ENCODE data around the gene LMNTD2. TPM values are rescaled to one million over a fixed set of nuclear protein-coding genes. Genes with fewer than 3 reads are reported as not detected.

Gene LMNTD2
- 1 to 10 TPM; 3.1 to 3.9 TPM for total RNA-seq

- no peaks in the 10 kb centered on the region for H3K9me3 Mint-ChIP-seq
Measured at GRCh38 chr11:560305-561147, at the start of gene LMNTD2, which contains the start of gene RASSF7. TSS of gene LMNTD2 (minus strand) at chr11:560738. CDS start at chr11:560716, 22 bp downstream. TSS of gene RASSF7 (plus strand) at chr11:560970. CDS start at chr11:561769, 799 bp downstream.

GRCh38 chr11:609341-609811 lies 48.8 kb upstream of the LMNTD2 start:
- no peak for DNase-seq
- H3K4me1 Mint-ChIP-seq (ENCODE audit: low read depth), result peaks cover 12% of the 10 kb centered on the region
- POLR2A ChIA-PET, result no interaction called here
- no peak overlapping the region for H3K27ac Mint-ChIP-seq
- H3K9me3 Mint-ChIP-seq, result no peaks in the 10 kb centered on the region
- peaks cover 35% of the 10 kb centered on the region for H3K36me3 Mint-ChIP-seq
- H3K27me3 Mint-ChIP-seq, result no peaks in the 10 kb centered on the region
- intact Hi-C loops (cut with micrococcal nuclease), result no loop called here
- CTCF ChIA-PET, result no interaction called here
- H3K4me3 Mint-ChIP-seq, result no peak overlapping the region

More at GRCh38 chr11:560305-561147, at the start of gene LMNTD2, which contains the start of gene RASSF7:
- peak; percentile 96 for DNase-seq
- ChIA-PET POLR2A (interaction anchor here (0.5 to 1.1 kb wide), 2 partner anchors 25 to 97 kb away, joined by 3 to 4 read pairs; partner anchors contain the start of gene HRAS), CTCF (interaction anchor here (0.6 to 1.7 kb wide), 4 partner anchors 15 to 163 kb away, joined by 3 to 7 read pairs (median 4); no protein-coding TSS in a partner anchor)
- peaks cover 14% of the 10 kb centered on the region for H3K4me1 Mint-ChIP-seq (ENCODE audit: low read depth)
- peak within 1 kb of the TSS; percentile 90 for H3K4me3 Mint-ChIP-seq
- intact Hi-C loops (cut with micrococcal nuclease), result loop anchor here (1.0 to 2.0 kb wide), 3 partner anchors 8 to 24 kb away; partner anchors contain the start of genes LRRC56 and PHRF1
- H3K27me3 Mint-ChIP-seq, result peaks cover 5% of the 10 kb centered on the region
- H3K27ac Mint-ChIP-seq, result peak within 1 kb of the TSS; percentile 67
- H3K36me3 Mint-ChIP-seq, result peaks cover 2% of the 10 kb centered on the region

GRCh38 chr11:608791-609251 lies 48.3 kb upstream of the LMNTD2 start:
- peaks cover 7% of the 10 kb centered on the region for H3K4me1 Mint-ChIP-seq (ENCODE audit: low read depth)
- CTCF ChIA-PET, result no interaction called here
- POLR2A ChIA-PET, result no interaction called here
- no peaks in the 10 kb centered on the region for H3K9me3 Mint-ChIP-seq
- intact Hi-C loops (cut with micrococcal nuclease), result no loop called here
- H3K27ac Mint-ChIP-seq, result no peak overlapping the region
- no peak for DNase-seq
- no peak overlapping the region for H3K4me3 Mint-ChIP-seq
- no peaks in the 10 kb centered on the region for H3K27me3 Mint-ChIP-seq
- H3K36me3 Mint-ChIP-seq, result peaks cover 31% of the 10 kb centered on the region

- ChIA-PET POLR2A (no interaction called here), CTCF (no interaction called here)
- peaks cover 2% of the 10 kb centered on the region for H3K4me1 Mint-ChIP-seq (ENCODE audit: low read depth)
- H3K36me3 Mint-ChIP-seq, result peaks cover 29% of the 10 kb centered on the region
- intact Hi-C loops (cut with micrococcal nuclease), result no loop called here
- no peak for DNase-seq
- H3K4me3 Mint-ChIP-seq, result no peak overlapping the region
- H3K9me3 Mint-ChIP-seq, result no peaks in the 10 kb centered on the region
- no peak overlapping the region for H3K27ac Mint-ChIP-seq
- no peaks in the 10 kb centered on the region for H3K27me3 Mint-ChIP-seq
Measured at GRCh38 chr11:607971-608659, 47.6 kb upstream of the LMNTD2 start.

GRCh38 chr11:607020-607780 lies 46.7 kb upstream of the LMNTD2 start:
- POLR2A ChIA-PET, result no interaction called here
- no peak overlapping the region for H3K4me3 Mint-ChIP-seq

GRCh38 chr11:606245-606644 lies 45.7 kb upstream of the LMNTD2 start:
- Mint-ChIP-seq H3K27me3 (no peaks in the 10 kb centered on the region), H3K4me3 (no peak overlapping the region), H3K4me1 (ENCODE audit: low read depth) (no peaks in the 10 kb centered on the region), H3K9me3 (no peaks in the 10 kb centered on the region), H3K36me3 (peaks cover 29% of the 10 kb centered on the region), H3K27ac (no peak overlapping the region)
- intact Hi-C loops (cut with micrococcal nuclease), result no loop called here
- ChIA-PET POLR2A (no interaction called here), CTCF (no interaction called here)
- DNase-seq, result no peak

More at GRCh38 chr11:607020-607780, 46.7 kb upstream of the LMNTD2 start:
- Mint-ChIP-seq H3K9me3 (no peaks in the 10 kb centered on the region), H3K27ac (no peak overlapping the region), H3K36me3 (peaks cover 25% of the 10 kb centered on the region), H3K4me1 (ENCODE audit: low read depth) (peaks cover 2% of the 10 kb centered on the region), H3K27me3 (no peaks in the 10 kb centered on the region)
- CTCF ChIA-PET, result no interaction called here
- DNase-seq, result no peak
- intact Hi-C loops (cut with micrococcal nuclease), result no loop called here

GRCh38 chr11:605286-606129 lies 45.0 kb upstream of the LMNTD2 start:
- no peak overlapping the region for H3K27ac Mint-ChIP-seq
- no peaks in the 10 kb centered on the region for H3K9me3 Mint-ChIP-seq
- no peaks in the 10 kb centered on the region for H3K4me1 Mint-ChIP-seq (ENCODE audit: low read depth)
- no peak overlapping the region for H3K4me3 Mint-ChIP-seq
- intact Hi-C loops (cut with micrococcal nuclease), result no loop called here
- no peaks in the 10 kb centered on the region for H3K27me3 Mint-ChIP-seq
- POLR2A ChIA-PET, result no interaction called here
- no peak for DNase-seq
- CTCF ChIA-PET, result no interaction called here
- peaks cover 25% of the 10 kb centered on the region for H3K36me3 Mint-ChIP-seq

GRCh38 chr11:603154-603553 lies 42.6 kb upstream of the LMNTD2 start:
- Mint-ChIP-seq H3K27me3 (no peaks in the 10 kb centered on the region), H3K36me3 (peaks cover 31% of the 10 kb centered on the region)

GRCh38 chr11:601573-602245 lies 41.2 kb upstream of the LMNTD2 start:
- H3K4me1 Mint-ChIP-seq (ENCODE audit: low read depth), result no peaks in the 10 kb centered on the region
- CTCF ChIA-PET, result no interaction called here
- H3K36me3 Mint-ChIP-seq, result peaks cover 33% of the 10 kb centered on the region
- no peak for DNase-seq
- POLR2A ChIA-PET, result no interaction called here
- no peaks in the 10 kb centered on the region for H3K9me3 Mint-ChIP-seq
- no peak overlapping the region for H3K4me3 Mint-ChIP-seq
- intact Hi-C loops (cut with micrococcal nuclease), result no loop called here
- no peaks in the 10 kb centered on the region for H3K27me3 Mint-ChIP-seq
- H3K27ac Mint-ChIP-seq, result no peak overlapping the region

More at GRCh38 chr11:603154-603553, 42.6 kb upstream of the LMNTD2 start:
- ChIA-PET POLR2A (no interaction called here), CTCF (no interaction called here)
- Mint-ChIP-seq H3K4me3 (no peak overlapping the region), H3K9me3 (no peaks in the 10 kb centered on the region), H3K4me1 (ENCODE audit: low read depth) (no peaks in the 10 kb centered on the region), H3K27ac (no peak overlapping the region)
- no peak for DNase-seq
- intact Hi-C loops (cut with micrococcal nuclease), result no loop called here

GRCh38 chr11:598005-598680 lies 37.6 kb upstream of the LMNTD2 start:
- peaks cover 8% of the 10 kb centered on the region for H3K4me1 Mint-ChIP-seq (ENCODE audit: low read depth)
- no peak overlapping the region for H3K27ac Mint-ChIP-seq
- no peak for DNase-seq
- POLR2A ChIA-PET, result no interaction called here
- H3K27me3 Mint-ChIP-seq, result no peaks in the 10 kb centered on the region
- H3K4me3 Mint-ChIP-seq, result no peak overlapping the region
- H3K36me3 Mint-ChIP-seq, result peaks cover 40% of the 10 kb centered on the region
- intact Hi-C loops (cut with micrococcal nuclease), result no loop called here
- CTCF ChIA-PET, result no interaction called here
- H3K9me3 Mint-ChIP-seq, result no peaks in the 10 kb centered on the region

Measured in activated CD4-positive, alpha-beta memory T cell treated with anti-CD3 and anti-CD28 coated beads for 36 hours (primary cell).